Tibial nerve (tissue), 3 donors: Measurements from ENCODE around the gene C1orf116.

ENCODE experiments used
- POLR2A ChIP-seq, 2 donors: fragments of 450-650 bp; IDR thresholded peaks; one replicate each; pipeline ENCODE4 v1.6.1; 2017; ENCODE audit warnings: antibody characterized with exemption in 2 of 2, mild to moderate bottlenecking in 2 of 2, moderate library complexity in 2 of 2
- TF ChIP-seq, protein P1 (sequence below), 5 experiments: fragments of 200-600 bp in 3 of 5; fragments of 450-650 bp in 2 of 5; sonication (generic) in 3 of 5; IDR thresholded peaks; one replicate each; pipeline ENCODE4 v1.5.1; 2016 to 2019; ENCODE audit warnings: antibody characterized with exemption in 5 of 5, mild to moderate bottlenecking in 3 of 5, moderate library complexity in 2 of 5

DNA sequence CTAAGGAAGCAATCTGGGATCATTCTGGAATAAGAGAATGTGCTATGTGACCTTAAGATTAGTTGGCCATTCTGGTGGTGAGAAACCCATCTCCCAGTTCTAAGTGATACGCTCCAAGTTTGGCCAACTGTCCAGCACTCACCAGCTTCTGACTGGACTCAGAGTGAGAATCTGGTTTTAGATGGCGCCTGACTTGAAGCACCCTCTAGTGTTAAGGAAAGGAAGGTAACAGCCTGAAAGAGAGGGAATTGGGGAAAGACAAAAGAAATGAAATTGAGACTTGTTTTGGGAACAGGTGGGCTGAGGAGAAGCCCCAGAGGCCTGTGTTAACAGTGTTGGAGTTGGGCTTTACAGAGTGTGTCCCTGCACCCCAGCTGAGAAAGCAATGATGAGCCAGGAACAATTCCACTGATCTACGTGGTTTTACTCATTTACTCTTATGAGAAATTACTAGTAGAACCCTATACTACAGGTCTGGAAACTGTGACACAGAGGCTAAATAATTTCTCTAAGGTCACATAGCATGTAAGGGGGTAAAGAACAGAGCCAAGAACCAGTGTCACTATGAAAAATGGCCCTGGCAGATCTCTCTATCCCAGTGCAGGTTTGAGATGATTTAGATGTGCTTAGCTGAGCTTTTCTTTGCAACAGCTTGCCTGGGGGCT lies 53.0 kb downstream of the C1orf116 start:
- TF ChIP-seq, protein P1, sequence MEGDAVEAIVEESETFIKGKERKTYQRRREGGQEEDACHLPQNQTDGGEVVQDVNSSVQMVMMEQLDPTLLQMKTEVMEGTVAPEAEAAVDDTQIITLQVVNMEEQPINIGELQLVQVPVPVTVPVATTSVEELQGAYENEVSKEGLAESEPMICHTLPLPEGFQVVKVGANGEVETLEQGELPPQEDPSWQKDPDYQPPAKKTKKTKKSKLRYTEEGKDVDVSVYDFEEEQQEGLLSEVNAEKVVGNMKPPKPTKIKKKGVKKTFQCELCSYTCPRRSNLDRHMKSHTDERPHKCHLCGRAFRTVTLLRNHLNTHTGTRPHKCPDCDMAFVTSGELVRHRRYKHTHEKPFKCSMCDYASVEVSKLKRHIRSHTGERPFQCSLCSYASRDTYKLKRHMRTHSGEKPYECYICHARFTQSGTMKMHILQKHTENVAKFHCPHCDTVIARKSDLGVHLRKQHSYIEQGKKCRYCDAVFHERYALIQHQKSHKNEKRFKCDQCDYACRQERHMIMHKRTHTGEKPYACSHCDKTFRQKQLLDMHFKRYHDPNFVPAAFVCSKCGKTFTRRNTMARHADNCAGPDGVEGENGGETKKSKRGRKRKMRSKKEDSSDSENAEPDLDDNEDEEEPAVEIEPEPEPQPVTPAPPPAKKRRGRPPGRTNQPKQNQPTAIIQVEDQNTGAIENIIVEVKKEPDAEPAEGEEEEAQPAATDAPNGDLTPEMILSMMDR (IDR thresholded peaks at IDR 0.05) = peak in 3 of 5 experiments; percentile 18 to 26 (median 18)
- no peak for TF ChIP-seq POLR2A (IDR thresholded peaks at IDR 0.05)
